GM18498 (cell line): ENCODE measurements around the gene CIDEB.
"Not testable (repeated sequence)": the region's sequence is repeated elsewhere in the genome, so short reads cannot be mapped to it uniquely, and the experiment has no call there.

Experiments
- ATAC-seq: cut with Tn5 transposase; IDR thresholded peaks from one replicate; pipeline ENCODE4 v1.9.1; 2021; ENCODE audit warnings: mild to moderate bottlenecking, moderate library complexity; ENCODE audit not compliant: unreplicated experiment

CIDEB gene, protein sequence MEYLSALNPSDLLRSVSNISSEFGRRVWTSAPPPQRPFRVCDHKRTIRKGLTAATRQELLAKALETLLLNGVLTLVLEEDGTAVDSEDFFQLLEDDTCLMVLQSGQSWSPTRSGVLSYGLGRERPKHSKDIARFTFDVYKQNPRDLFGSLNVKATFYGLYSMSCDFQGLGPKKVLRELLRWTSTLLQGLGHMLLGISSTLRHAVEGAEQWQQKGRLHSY

GRCh38 chr14:24307575-24308341 lies at the start of gene CIDEB:
Gene CIDEB (minus strand): TSS chr14:24307977. CDS start chr14:24307858, 119 bp downstream.
- ATAC-seq = peak; percentile 35

GRCh38 chr14:24356208-24356607 lies 48.4 kb upstream of the CIDEB start:
- no peak for ATAC-seq

DNA sequence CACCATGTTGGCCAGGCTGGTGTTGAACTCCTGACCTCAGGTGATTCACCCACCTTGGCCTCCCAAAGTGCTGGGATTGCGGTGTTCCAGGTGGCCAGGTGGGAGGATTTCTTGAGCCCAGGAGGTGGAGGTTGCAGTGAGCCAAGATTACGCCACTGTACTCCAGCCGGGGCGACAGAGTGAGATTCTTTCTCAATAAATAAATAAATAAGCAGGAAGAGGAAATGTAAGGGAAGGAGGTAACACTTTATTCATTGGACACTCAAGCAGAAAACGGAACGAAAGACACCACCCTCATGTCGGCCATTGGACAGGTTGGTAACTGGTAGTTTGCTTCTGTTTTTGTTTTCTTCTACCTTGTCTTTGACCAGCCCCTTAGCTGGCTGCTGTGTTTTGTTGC lies 47.2 kb upstream of the CIDEB start:
- ATAC-seq = no peak

GRCh38 chr14:24354482-24354825 lies 46.7 kb upstream of the CIDEB start:
- ATAC-seq = not testable (repeated sequence)

- ATAC-seq = no peak
Observed at GRCh38 chr14:24353559-24354481, 46.0 kb upstream of the CIDEB start.

GRCh38 chr14:24351517-24351916 lies 43.7 kb upstream of the CIDEB start:
- ATAC-seq = no peak

GRCh38 chr14:24349742-24350141 lies 42.0 kb upstream of the CIDEB start:
- ATAC-seq = no peak

DNA sequence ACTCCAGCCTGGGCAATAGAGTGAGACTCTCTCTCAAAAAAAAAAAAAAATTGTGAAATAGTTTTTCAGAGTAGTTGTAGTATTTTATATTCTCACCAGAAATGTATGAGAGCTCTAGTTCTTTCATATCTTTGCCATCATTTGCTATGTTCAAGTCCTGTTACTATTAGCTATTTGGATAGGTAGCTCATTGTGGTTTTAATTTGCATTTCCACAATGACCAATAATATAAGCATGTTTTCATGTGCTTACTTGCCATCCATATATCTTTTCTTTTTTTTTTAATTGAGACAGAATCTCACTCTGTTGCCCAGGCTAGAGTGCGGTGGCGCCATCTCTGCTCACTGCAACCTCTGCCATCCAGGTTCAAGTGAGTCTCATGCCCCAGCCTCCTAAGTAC lies 40.4 kb upstream of the CIDEB start:
- no peak for ATAC-seq

DNA sequence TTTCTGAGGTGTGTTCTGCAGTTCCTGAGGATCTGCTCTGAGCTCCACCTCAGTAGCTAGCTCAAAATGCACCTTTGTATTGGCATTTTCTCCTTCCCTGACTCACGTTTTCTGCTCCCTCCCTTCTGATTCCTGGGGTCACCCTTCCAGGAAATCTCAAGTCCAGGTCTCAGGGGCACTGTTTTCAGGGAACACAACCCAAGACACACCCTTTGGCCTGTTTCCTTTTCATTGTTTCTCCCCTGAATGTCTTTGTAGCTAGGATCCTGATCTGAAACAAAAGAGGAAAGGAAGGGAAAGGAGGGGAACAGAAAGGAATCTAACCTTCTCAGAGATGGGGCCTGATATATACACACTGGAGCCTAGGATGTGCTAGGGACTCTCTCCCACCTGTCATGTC lies 39.4 kb upstream of the CIDEB start:
- no peak for ATAC-seq

GRCh38 chr14:24343795-24344660 lies 36.3 kb upstream of the CIDEB start:
- no peak for ATAC-seq

DNA sequence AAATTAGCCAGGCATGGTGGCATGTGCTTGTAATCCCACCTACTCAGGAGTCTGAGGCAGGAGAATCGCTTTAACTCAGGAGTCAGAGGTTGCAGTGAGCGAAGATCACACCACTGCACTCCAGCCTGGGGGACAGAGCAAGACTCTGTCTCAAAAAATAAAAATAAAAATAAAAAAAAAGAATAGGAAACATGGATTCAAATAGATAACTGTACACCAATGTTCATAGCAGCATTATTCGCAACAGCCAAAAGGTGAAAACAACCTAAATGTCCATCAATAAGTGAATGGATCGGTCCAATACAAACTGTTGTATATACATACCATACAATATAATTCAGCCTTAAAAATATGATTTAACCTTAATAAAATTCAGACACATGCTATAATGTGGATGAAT lies 35.1 kb upstream of the CIDEB start:
- ATAC-seq = no peak

GRCh38 chr14:24340606-24341005 lies 32.8 kb upstream of the CIDEB start:
- ATAC-seq = no peak

- ATAC-seq = peak; percentile 94
Observed at GRCh38 chr14:24339284-24340151, 31.7 kb upstream of the CIDEB start, which contains the start of gene RIPK3. Gene RIPK3 (minus strand): TSS chr14:24339991. CDS start chr14:24339826, 165 bp downstream.

DNA sequence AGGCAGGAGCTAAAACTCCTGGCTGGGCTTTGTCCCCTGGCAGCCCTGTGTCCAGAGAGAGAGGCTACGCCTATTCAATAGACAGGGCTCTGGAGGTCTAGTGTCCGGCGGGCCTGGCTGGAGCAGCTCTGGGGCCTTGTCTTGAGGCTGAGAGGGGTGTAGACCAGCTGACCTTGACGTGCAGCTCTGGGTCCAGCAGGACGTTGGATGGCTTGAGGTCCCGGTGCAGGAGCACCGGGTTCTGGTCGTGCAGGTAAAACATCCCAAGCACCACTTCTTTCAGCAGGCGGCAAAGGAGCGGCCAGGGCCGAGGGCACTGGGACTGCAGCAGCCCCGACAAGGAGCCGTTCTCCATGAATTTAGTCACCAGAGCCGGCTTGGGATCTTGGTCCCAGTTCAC lies 31.1 kb upstream of the CIDEB start:
- no peak for ATAC-seq

DNA sequence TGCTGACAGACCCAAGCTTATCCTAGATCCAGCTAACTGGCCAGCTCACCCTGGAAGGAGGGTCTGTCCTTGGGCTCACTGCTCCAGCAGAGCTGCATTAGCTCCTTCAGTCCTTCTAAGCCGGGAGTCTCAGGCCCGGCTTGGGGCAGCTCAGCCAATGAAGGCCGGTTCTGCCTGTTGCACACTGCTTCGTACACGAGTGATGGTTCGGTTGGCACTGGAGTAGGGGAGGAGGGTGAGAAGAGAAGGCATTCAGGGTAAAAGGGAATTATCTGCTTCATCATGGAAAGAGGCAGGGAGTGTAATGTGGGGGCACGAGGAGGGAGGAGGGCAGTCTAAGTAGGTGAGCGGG lies 30.0 kb upstream of the CIDEB start:
- ATAC-seq = no peak

GRCh38 chr14:24337144-24337823 lies 29.5 kb upstream of the CIDEB start:
- ATAC-seq = no peak

DNA sequence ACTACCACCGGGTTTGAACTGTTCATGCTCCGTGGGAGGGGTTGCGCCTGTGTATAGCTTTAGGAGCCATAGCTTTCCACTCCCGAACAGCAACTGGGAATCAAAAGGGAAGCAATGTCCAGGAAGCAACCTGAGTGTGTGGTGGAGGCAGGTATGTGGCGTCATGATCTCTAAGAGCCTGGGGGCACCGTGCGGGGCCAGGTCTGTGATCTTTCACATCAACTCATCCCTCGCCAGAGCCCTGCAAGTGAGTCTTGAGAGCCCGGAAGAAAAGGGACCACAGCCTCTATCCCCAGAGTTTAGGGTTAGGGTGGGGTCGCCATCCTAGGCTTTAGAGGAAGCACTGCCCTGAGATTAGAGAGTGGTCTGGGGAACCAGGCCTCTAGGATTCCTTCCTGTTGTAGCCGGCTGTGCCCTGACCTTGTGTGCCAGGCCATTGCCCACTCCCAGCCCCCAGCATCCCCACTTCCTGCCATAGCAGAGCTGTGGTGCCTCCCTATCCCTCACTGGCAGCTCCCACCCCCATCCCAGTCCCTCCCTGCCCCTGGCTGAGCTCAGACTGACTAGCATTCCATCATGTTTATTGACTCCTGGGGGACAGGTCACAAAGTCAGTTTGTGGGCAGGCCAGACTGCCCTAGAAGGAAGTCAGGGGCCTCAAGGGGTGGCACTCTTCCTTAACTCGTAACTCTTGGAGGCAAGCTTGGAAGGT lies 27.8 kb upstream of the CIDEB start:
- no peak for ATAC-seq
